Subcutaneous adipose tissue (tissue), 4 donors: ENCODE results near the gene KRTAP12-2. TPM values are rescaled to one million over a fixed set of nuclear protein-coding genes. Genes with fewer than 3 reads are reported as not detected.

ENCODE experiments used
- CTCF ChIP-seq: fragments of 450-650 bp; IDR thresholded peaks from one replicate; pipeline ENCODE4 v1.5.1; 2016; ENCODE audit warnings: low read depth, mild to moderate bottlenecking, control low read depth, antibody characterized with exemption, moderate library complexity
- total RNA-seq, 4 donors: library from RNA; depleted of rRNA; stranded (reverse); fragments of >200 nt; gene quantifications; one replicate each; pipeline ENCODE4 v1.1.0, GENCODE V29; 2016

Gene KRTAP12-2
- total RNA-seq, 4 donors from 2014 or later: not detected

- no peak for TF ChIP-seq CTCF
Observed at GRCh38 chr21:44671911-44672310, 5.2 kb upstream of the KRTAP12-2 start.

GRCh38 chr21:44670642-44671432 lies 4.1 kb upstream of the KRTAP12-2 start:
- no peak for TF ChIP-seq CTCF

GRCh38 chr21:44667612-44668011 lies 885 bp upstream of the KRTAP12-2 start:
- TF ChIP-seq CTCF: no peak

- no peak for TF ChIP-seq CTCF
Observed at GRCh38 chr21:44664691-44665090, 2.0 kb downstream of the KRTAP12-2 start.

GRCh38 chr21:44658913-44659595 lies 7.7 kb downstream of the KRTAP12-2 start:
- TF ChIP-seq CTCF: no peak

GRCh38 chr21:44658541-44658910 lies 8.2 kb downstream of the KRTAP12-2 start:
- no peak for TF ChIP-seq CTCF
